NT2/D1 (cell line): ENCODE results near the gene PSKH1.

Experiments
- SUZ12 ChIP-seq: IDR thresholded peaks from 2 replicates; pipeline ENCODE4 v1.6.1; 2011; ENCODE audit not compliant: insufficient read length, insufficient read depth; ENCODE audit errors: extremely low read depth
- YY1 ChIP-seq: IDR thresholded peaks from 2 replicates; pipeline ENCODE4 v1.6.1; 2011; ENCODE audit not compliant: insufficient read length, insufficient read depth

DNA sequence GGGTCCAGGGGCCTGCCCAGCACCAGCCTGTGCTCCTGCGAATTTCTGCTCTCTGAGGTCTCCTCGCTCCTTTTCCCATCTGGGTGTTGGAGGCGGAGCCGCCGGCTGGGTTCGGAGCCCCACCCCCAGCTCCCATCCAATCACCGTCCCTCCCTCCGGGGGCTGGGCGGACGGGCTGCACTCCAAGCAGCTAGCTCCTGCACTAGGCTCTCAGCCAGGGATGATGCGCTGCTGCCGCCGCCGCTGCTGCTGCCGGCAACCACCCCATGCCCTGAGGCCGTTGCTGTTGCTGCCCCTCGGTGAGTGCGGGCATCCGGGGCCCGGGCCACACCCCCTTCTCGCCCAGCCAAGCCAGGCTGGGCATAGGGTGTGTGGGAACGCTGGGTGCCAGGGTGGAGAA, 8.4 kb upstream of the PSKH1 start, which contains the start of gene NRN1L:
- TF ChIP-seq YY1 (no peak), SUZ12 (no peak)
